ENCODE data around the gene MGMT. TPM values are rescaled to one million over a fixed set of nuclear protein-coding genes. Genes with fewer than 3 reads are reported as not detected.

Gene MGMT
- total RNA-seq, 1 donor from 2014 or later = 25.9 TPM

DNA sequence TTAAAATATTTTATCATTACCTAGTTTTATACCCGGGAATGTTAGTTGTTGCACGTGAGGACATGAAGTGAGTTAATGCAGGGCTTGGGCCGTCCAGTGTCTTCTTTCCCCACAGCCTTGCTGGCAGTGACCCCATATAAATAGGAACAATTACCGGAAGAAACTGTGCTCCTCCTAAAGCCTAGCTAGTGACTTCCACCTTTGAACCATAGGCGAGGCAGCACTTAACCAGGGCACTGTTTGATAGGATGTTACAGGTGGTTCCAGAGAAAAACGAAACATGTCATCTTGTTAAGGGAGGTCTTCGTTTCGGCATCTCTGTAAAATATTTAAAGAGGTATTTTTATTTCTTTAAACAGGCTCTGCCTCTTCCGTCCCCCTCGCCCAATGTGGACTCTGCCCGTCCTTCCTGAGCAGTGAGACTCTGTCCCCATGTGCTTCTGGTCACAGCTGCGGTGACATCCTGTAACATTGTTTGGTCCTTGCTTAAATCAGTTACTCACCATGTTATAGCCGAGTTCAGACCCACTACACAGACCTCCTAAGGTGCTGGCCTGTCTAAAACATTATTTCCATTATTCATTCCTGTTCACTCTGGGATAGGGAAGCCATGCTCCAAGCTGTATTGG, 145.6 kb downstream of the MGMT start:
- Mint-ChIP-seq H3K9me3 (ENCODE audit: unreplicated experiment) (no peaks in the 10 kb centered on the region), H3K27me3 (ENCODE audit: unreplicated experiment) (peaks cover 2% of the 10 kb centered on the region), H3K4me1 (ENCODE audit: unreplicated experiment) (peaks cover 19% of the 10 kb centered on the region), H3K27ac (ENCODE audit: unreplicated experiment) (no peak overlapping the region), H3K4me3 (ENCODE audit: unreplicated experiment) (no peak overlapping the region), H3K36me3 (ENCODE audit: low read depth, unreplicated experiment) (peaks cover 4% of the 10 kb centered on the region)
- DNase-seq (ENCODE audit: low spot score) = no peak
- TF ChIP-seq, protein P1, sequence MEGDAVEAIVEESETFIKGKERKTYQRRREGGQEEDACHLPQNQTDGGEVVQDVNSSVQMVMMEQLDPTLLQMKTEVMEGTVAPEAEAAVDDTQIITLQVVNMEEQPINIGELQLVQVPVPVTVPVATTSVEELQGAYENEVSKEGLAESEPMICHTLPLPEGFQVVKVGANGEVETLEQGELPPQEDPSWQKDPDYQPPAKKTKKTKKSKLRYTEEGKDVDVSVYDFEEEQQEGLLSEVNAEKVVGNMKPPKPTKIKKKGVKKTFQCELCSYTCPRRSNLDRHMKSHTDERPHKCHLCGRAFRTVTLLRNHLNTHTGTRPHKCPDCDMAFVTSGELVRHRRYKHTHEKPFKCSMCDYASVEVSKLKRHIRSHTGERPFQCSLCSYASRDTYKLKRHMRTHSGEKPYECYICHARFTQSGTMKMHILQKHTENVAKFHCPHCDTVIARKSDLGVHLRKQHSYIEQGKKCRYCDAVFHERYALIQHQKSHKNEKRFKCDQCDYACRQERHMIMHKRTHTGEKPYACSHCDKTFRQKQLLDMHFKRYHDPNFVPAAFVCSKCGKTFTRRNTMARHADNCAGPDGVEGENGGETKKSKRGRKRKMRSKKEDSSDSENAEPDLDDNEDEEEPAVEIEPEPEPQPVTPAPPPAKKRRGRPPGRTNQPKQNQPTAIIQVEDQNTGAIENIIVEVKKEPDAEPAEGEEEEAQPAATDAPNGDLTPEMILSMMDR (IDR thresholded peaks at IDR 0.05; ENCODE audit: unreplicated experiment) = no peak

DNA sequence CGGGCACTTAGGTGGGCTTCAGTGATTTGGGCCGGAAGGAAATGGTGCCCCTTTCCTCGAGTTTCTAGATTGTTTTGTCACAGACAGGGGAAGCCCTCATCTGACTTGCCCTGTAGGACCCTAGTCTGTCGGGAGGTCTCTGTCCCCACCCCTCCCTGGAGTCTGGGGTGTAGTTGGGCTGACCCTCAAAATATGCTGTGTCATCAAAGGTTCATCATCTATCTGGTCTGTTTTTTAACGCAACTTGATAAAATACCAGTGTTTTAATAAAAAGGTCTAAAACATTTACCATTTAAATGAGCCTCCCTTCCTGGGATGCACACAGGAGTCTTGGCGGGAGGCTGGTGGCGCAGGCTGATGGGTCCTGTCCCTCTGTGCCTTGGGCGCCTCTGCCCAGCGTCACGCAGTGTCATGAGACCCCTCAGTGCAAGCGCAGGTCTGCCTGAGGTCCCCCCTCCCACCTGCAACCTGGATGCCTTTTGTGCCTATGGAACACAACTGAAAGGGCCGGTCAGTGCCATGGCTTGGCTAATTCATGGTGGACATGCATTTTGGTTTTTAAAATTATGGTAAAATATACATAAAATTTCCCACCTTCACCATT, 146.4 kb downstream of the MGMT start:
- H3K27me3 Mint-ChIP-seq (ENCODE audit: unreplicated experiment) = peaks cover 2% of the 10 kb centered on the region
- H3K4me3 Mint-ChIP-seq (ENCODE audit: unreplicated experiment) = no peak overlapping the region
- H3K4me1 Mint-ChIP-seq (ENCODE audit: unreplicated experiment) = peaks cover 19% of the 10 kb centered on the region
- H3K9me3 Mint-ChIP-seq (ENCODE audit: unreplicated experiment) = no peaks in the 10 kb centered on the region
- no peak overlapping the region for H3K27ac Mint-ChIP-seq (ENCODE audit: unreplicated experiment)
- TF ChIP-seq, protein P1 (IDR thresholded peaks at IDR 0.05; ENCODE audit: unreplicated experiment) = no peak
- H3K36me3 Mint-ChIP-seq (ENCODE audit: low read depth, unreplicated experiment) = peaks cover 4% of the 10 kb centered on the region
- DNase-seq (ENCODE audit: low spot score) = no peak

DNA sequence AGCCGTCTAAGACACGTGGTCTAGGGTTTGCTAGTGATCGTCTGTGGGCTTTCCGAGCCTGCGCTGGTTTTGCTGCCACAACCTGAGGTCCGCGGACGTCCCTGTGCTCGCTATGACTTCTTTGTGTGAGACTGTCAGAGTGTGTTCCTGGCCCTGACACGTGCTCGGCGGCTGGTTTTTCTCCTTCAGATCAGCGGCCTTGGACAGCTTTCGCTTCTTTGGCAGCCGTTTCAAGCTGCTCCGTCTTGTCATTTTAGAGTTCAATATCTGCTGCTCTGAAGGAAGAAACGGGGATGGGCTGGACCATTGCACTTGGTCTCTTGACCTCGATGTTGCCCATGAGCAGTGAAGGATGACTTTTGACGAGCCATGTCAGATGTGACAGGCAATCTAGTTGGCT, 147.3 kb downstream of the MGMT start:
- no peak overlapping the region for H3K27ac Mint-ChIP-seq (ENCODE audit: unreplicated experiment)
- DNase-seq (ENCODE audit: low spot score) = no peak
- peaks cover 2% of the 10 kb centered on the region for H3K27me3 Mint-ChIP-seq (ENCODE audit: unreplicated experiment)
- TF ChIP-seq, protein P1 (IDR thresholded peaks at IDR 0.05; ENCODE audit: unreplicated experiment) = no peak
- H3K4me3 Mint-ChIP-seq (ENCODE audit: unreplicated experiment) = no peak overlapping the region
- no peaks in the 10 kb centered on the region for H3K9me3 Mint-ChIP-seq (ENCODE audit: unreplicated experiment)
- H3K36me3 Mint-ChIP-seq (ENCODE audit: low read depth, unreplicated experiment) = peaks cover 4% of the 10 kb centered on the region
- H3K4me1 Mint-ChIP-seq (ENCODE audit: unreplicated experiment) = peaks cover 19% of the 10 kb centered on the region

DNA sequence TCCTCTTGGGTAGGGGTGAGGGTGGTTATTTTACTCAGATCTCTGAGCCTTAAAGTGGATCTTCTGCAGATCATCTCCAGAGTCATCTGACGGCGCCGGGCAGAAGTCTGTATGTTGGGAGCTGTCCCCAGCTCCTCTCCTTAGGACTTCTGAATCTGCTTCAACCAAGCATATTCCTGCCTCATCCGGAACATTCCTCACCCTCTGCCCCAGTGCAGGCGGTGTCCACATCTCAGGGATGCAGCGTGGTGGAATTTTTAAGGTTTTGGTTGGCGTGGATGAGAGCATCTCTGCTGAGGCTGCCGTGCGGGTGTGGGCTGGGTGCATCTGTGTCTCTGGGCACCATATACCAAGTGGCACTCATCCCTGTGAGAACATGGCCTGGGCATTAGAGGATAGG, 148.3 kb downstream of the MGMT start:
- H3K27me3 Mint-ChIP-seq (ENCODE audit: unreplicated experiment) = peaks cover 2% of the 10 kb centered on the region
- TF ChIP-seq, protein P1 (IDR thresholded peaks at IDR 0.05; ENCODE audit: unreplicated experiment) = no peak
- no peak for DNase-seq (ENCODE audit: low spot score)
- H3K36me3 Mint-ChIP-seq (ENCODE audit: low read depth, unreplicated experiment) = peaks cover 4% of the 10 kb centered on the region
- no peak overlapping the region for H3K4me3 Mint-ChIP-seq (ENCODE audit: unreplicated experiment)
- peaks cover 19% of the 10 kb centered on the region for H3K4me1 Mint-ChIP-seq (ENCODE audit: unreplicated experiment)
- no peak overlapping the region for H3K27ac Mint-ChIP-seq (ENCODE audit: unreplicated experiment)
- no peaks in the 10 kb centered on the region for H3K9me3 Mint-ChIP-seq (ENCODE audit: unreplicated experiment)

DNA sequence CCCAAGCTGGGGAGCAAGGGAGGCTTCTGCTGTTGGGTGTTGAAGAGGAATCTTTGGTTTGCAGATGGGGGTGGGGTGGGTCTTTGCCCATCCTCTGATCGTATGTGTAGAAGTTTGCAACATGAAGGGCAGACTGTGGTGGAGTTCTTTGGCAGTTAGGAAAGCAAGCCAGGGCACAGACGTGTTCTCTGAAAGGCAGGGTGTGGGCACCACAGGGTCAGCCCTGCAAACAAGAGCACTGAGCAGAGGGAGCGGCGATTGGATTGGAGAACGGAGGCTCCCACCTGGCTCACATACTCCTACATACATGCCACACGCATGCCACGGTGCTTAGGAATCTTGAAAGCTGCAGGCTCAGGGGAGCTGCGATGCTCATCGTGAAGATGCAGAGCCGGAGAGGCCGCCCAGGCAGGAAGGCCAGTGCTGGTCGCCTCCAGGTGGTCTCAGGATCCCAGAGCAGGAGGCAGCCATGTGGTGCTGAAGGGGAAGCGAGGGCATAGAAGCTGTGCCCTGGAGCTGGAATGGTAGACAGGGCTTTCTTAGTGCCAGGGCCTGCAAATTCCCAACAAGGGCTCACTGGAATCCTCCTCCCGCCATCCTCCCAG, 149.0 kb downstream of the MGMT start:
- Mint-ChIP-seq H3K9me3 (ENCODE audit: unreplicated experiment) (no peaks in the 10 kb centered on the region), H3K27ac (ENCODE audit: unreplicated experiment) (no peak overlapping the region), H3K36me3 (ENCODE audit: low read depth, unreplicated experiment) (peaks cover 3% of the 10 kb centered on the region), H3K27me3 (ENCODE audit: unreplicated experiment) (peaks cover 2% of the 10 kb centered on the region), H3K4me3 (ENCODE audit: unreplicated experiment) (no peak overlapping the region), H3K4me1 (ENCODE audit: unreplicated experiment) (peaks cover 15% of the 10 kb centered on the region)
- DNase-seq (ENCODE audit: low spot score) = no peak
- TF ChIP-seq, protein P1 (IDR thresholded peaks at IDR 0.05; ENCODE audit: unreplicated experiment) = no peak
